K562 (cell line): ENCODE results near the gene FLCN. TPM values are rescaled to one million over a fixed set of nuclear protein-coding genes. Genes with fewer than 3 reads are reported as not detected.

Experiments used
- AFF1 ChIP-seq, 2 experiments: fragments of 450-650 bp; IDR thresholded peaks; 2 replicates each; pipeline ENCODE4 v1.6.1; 2018; ENCODE audit warnings: mild to moderate bottlenecking in 2 of 2, low read depth in 1 of 2; ENCODE audit not compliant: partially characterized antibody in 2 of 2
- BRD9 ChIP-seq: fragments of 450-650 bp; IDR thresholded peaks from 2 replicates; pipeline ENCODE4 v1.6.1; 2018; ENCODE audit warnings: low read depth; ENCODE audit not compliant: partially characterized antibody
- CHD1 ChIP-seq: fragments of 200-600 bp; sonication (generic); IDR thresholded peaks from one replicate; pipeline ENCODE4 v1.6.1; 2012; ENCODE audit warnings: mild to moderate bottlenecking, moderate library complexity, low read length, inconsistent platforms
- EWSR1 ChIP-seq: fragments of 450-650 bp; IDR thresholded peaks from 2 replicates; pipeline ENCODE4 v1.6.1; 2018; ENCODE audit warnings: borderline replicate concordance, mild to moderate bottlenecking, low read depth, moderate library complexity; ENCODE audit not compliant: partially characterized antibody
- HSF4 ChIP-seq: fragments of 250-450 bp; sonication (Bioruptor Pico); IDR thresholded peaks from 2 replicates; pipeline ENCODE4 v2.1.2; 2022; ENCODE audit warnings: mild to moderate bottlenecking, moderate library complexity, borderline replicate concordance
- MCM5 ChIP-seq: fragments of 450-650 bp; IDR thresholded peaks from 2 replicates; pipeline ENCODE4 v1.6.1; 2016; ENCODE audit warnings: low read depth
- MCM7 ChIP-seq, 2 experiments: fragments of 450-650 bp; IDR thresholded peaks; 2 replicates each; pipeline ENCODE4 v1.6.1; 2016 to 2018
- MITF ChIP-seq: IDR thresholded peaks from 2 replicates; pipeline ENCODE4 v1.6.1; 2014; ENCODE audit warnings: antibody characterized with exemption
- POLR2AphosphoS2 ChIP-seq: IDR thresholded peaks from 2 replicates; pipeline ENCODE4 v1.6.1; 2012; ENCODE audit warnings: low read length, improper control_type of control experiment
- ZBTB49 ChIP-seq: sonication (generic); formaldehyde crosslinking; IDR thresholded peaks from 2 replicates; pipeline ENCODE4 v1.8.0; 2022; ENCODE audit warnings: missing genetic modification reagents, mild to moderate bottlenecking, borderline replicate concordance
- ZNF518B ChIP-seq: fragments of 250-450 bp; sonication (Bioruptor Pico); IDR thresholded peaks from 2 replicates; pipeline ENCODE4 v1.5.0; 2021; ENCODE audit warnings: mild to moderate bottlenecking, moderate library complexity
- ZNF644 ChIP-seq: fragments of 200-800 bp; sonication (Bioruptor generic); IDR thresholded peaks from 2 replicates; pipeline ENCODE4 v1.6.1; 2016; ENCODE audit warnings: low read depth, missing genetic modification characterization, missing compliant biosample characterization
- polyA plus RNA-seq, 8 experiments: library from polyadenylated mRNA; depleted of rRNA in 4 of 8; stranded (reverse) in 5 of 8; unstranded in 3 of 8; fragments of >200 nt; fragmentation: Nextera tagmentation in 2 of 8; fragmentation: Illumina TruSeq in 1 of 8; extraction: Ambion mirVana in 2 of 8; extraction: Trizol in 1 of 8; gene quantifications; 2 replicates each; pipeline versions ENCODE4 v1.2.1 to v1.2.3, GENCODE V29; 2011 to 2014; ENCODE audit warnings: inconsistent platforms in 1 of 8, missing spikeins in 1 of 8
- total RNA-seq, 7 experiments: library from RNA; depleted of rRNA in 6 of 7; stranded (reverse); fragments of >200 nt in 6 of 7; fragmentation: Illumina TruSeq in 2 of 7; extraction: Trizol in 2 of 7; gene quantifications; 2 replicates each; pipeline versions ENCODE4 v1.2.1 to v1.2.3, GENCODE V29; 2011 to 2021; ENCODE audit warnings: low replicate concordance in 1 of 7

Gene FLCN
- total and polyA plus RNA-seq, 9 of the 15 experiments (the other 6 are each of a cell fraction or from before 2014, with no cell fraction given), result 1.6 to 33.5 (median 10.9) TPM

- TF ChIP-seq AFF1 (IDR thresholded peaks at IDR 0.05; ENCODE audit: low read depth in 1 of 2, partially characterized antibody in 2 of 2) (no peak), CHD1 (no peak), ZNF644 (tag) (no peak), POLR2AphosphoS2 (no peak), MCM5 (no peak), ZBTB49 (CRISPR knock-in tag) (no peak), MCM7 (IDR thresholded peaks at IDR 0.05) (no peak), EWSR1 (no peak), BRD9 (no peak), HSF4 (CRISPR knock-in tag) (no peak), MITF (no peak), ZNF518B (no peak)
Observed at GRCh38 chr17:17280613-17281549, 43.9 kb upstream of the FLCN start, which contains the start of gene COPS3 (continued).
